GM23338 (cell line): ENCODE results near the gene POU2AF2. TPM values are rescaled to one million over a fixed set of nuclear protein-coding genes. Genes with fewer than 3 reads are reported as not detected.

ENCODE experiments used
- ATAC-seq: fragments of 200-7000 bp; cut with Tn5 transposase; 3 replicates; pipeline ENCODE4 v1.9.1; 2020
- DNase-seq: peaks from one replicate; pipeline ENCODE4 v3.0.0-alpha.2; 2015; ENCODE audit warnings: low spot score
- H2AFZ ChIP-seq: fragments of 200-600 bp; sonication (generic); 2 replicates; pipeline ENCODE4 v1.8.0; 2016; ENCODE audit warnings: antibody characterized with exemption, mild to moderate bottlenecking, moderate library complexity
- H3F3A ChIP-seq: fragments of 200-600 bp; sonication (generic); replicated peaks from 2 replicates; pipeline ENCODE4 v1.8.0; 2017; ENCODE audit warnings: antibody characterized with exemption, mixed run types, low read depth
- H3K27ac ChIP-seq: fragments of 200-600 bp; sonication (generic); 2 replicates; pipeline ENCODE4 v1.6.1; 2016; ENCODE audit warnings: low read depth
- H3K27me3 ChIP-seq: fragments of 200-600 bp; sonication (generic); 2 replicates; pipeline ENCODE4 v1.8.0; 2016; ENCODE audit warnings: mild to moderate bottlenecking, mixed run types, moderate library complexity; ENCODE audit not compliant: insufficient read depth
- H3K36me3 ChIP-seq: fragments of 200-600 bp; sonication (generic); 2 replicates; pipeline ENCODE4 v1.8.0; 2016; ENCODE audit warnings: mild to moderate bottlenecking; ENCODE audit not compliant: insufficient read depth
- H3K4me1 ChIP-seq: fragments of 200-600 bp; sonication (generic); 2 replicates; pipeline ENCODE4 v1.8.0; 2016; ENCODE audit warnings: mild to moderate bottlenecking, moderate library complexity; ENCODE audit not compliant: insufficient read depth
- H3K4me2 ChIP-seq: fragments of 200-600 bp; sonication (generic); 2 replicates; pipeline ENCODE4 v1.7.1; 2017; ENCODE audit warnings: mixed run types
- H3K4me3 ChIP-seq: fragments of 200-600 bp; sonication (generic); 2 replicates; pipeline ENCODE4 v1.6.1; 2016; ENCODE audit warnings: mixed run types
- H3K79me2 ChIP-seq: fragments of 200-600 bp; sonication (generic); replicated peaks from 2 replicates; pipeline ENCODE4 v1.8.0; 2017; ENCODE audit warnings: mild to moderate bottlenecking; ENCODE audit not compliant: insufficient read depth
- H3K9me2 ChIP-seq: fragments of 200-600 bp; sonication (generic); 2 replicates; pipeline ENCODE4 v1.8.0; 2017; ENCODE audit not compliant: insufficient read depth
- H4K20me1 ChIP-seq: fragments of 200-600 bp; sonication (generic); replicated peaks from 2 replicates; pipeline ENCODE4 v1.8.0; 2017; ENCODE audit warnings: mild to moderate bottlenecking; ENCODE audit not compliant: insufficient read depth
- H3K27ac Mint-ChIP-seq: 2 replicates; pipeline ENCODE4 v1.8.0; 2020; ENCODE audit warnings: inconsistent platforms, mild to moderate bottlenecking, moderate library complexity, mixed read lengths
- H3K27me3 Mint-ChIP-seq: 3 replicates; pipeline ENCODE4 v1.8.0; 2022; ENCODE audit warnings: low read depth, mild to moderate bottlenecking, moderate library complexity, mixed read lengths, inconsistent platforms; ENCODE audit not compliant: insufficient read depth, poor library complexity
- H3K36me3 Mint-ChIP-seq: 3 replicates; pipeline ENCODE4 v1.8.0; 2021; ENCODE audit warnings: low read depth, mild to moderate bottlenecking, inconsistent platforms, moderate library complexity, mixed read lengths
- H3K4me1 Mint-ChIP-seq: 3 replicates; pipeline ENCODE4 v1.8.0; 2020; ENCODE audit warnings: mild to moderate bottlenecking, inconsistent platforms, mixed read lengths
- H3K4me3 Mint-ChIP-seq: 3 replicates; pipeline ENCODE4 v1.8.0; 2021; ENCODE audit warnings: moderate library complexity, mild to moderate bottlenecking, inconsistent platforms, mixed read lengths
- H3K9me3 Mint-ChIP-seq: 3 replicates; pipeline ENCODE4 v1.8.0; 2020; ENCODE audit warnings: moderate library complexity, mild to moderate bottlenecking, inconsistent platforms, mixed read lengths
- CREB1 ChIP-seq: fragments of 250-450 bp; sonication (Bioruptor Pico); IDR thresholded peaks from 2 replicates; pipeline ENCODE4 v1.5.0; 2020; ENCODE audit warnings: low read depth, mild to moderate bottlenecking, moderate library complexity
- CTCF ChIP-seq, 2 experiments: fragments of 200-600 bp in 1 of 2; sonication (generic) in 1 of 2; conservative IDR thresholded peaks; 2 replicates each; pipeline versions ENCODE4 v1.5.1 to v1.6.1; 2016 to 2017; ENCODE audit warnings: antibody characterized with exemption in 2 of 2, low read depth in 2 of 2, mild to moderate bottlenecking in 2 of 2, moderate library complexity in 1 of 2
- ETS1 ChIP-seq: IDR thresholded peaks from 2 replicates; pipeline ENCODE4 v1.6.1; 2016; ENCODE audit warnings: antibody characterized with exemption
- EZH2phosphoT487 ChIP-seq: fragments of 200-600 bp; sonication (generic); IDR thresholded peaks from one replicate; pipeline ENCODE4 v1.8.1; 2018; ENCODE audit warnings: antibody characterized with exemption; ENCODE audit not compliant: unreplicated experiment
- JUNB ChIP-seq: IDR thresholded peaks from one replicate; pipeline ENCODE4 v1.6.1; 2016; ENCODE audit warnings: antibody characterized with exemption; ENCODE audit not compliant: unreplicated experiment
- NANOG ChIP-seq: IDR thresholded peaks from 2 replicates; pipeline ENCODE4 v1.6.1; 2016; ENCODE audit warnings: antibody characterized with exemption, borderline replicate concordance
- POLR2AphosphoS5 ChIP-seq: IDR thresholded peaks from 2 replicates; pipeline ENCODE4 v1.6.1; 2016; ENCODE audit warnings: antibody characterized with exemption, low read depth
- REST ChIP-seq: IDR thresholded peaks from one replicate; pipeline ENCODE4 v1.6.1; 2018; ENCODE audit warnings: antibody characterized with exemption; ENCODE audit not compliant: unreplicated experiment
- STAT1 ChIP-seq: IDR thresholded peaks from one replicate; pipeline ENCODE4 v1.6.1; 2016; ENCODE audit warnings: antibody characterized with exemption; ENCODE audit not compliant: unreplicated experiment
- ZNF114 ChIP-seq: fragments of 250-450 bp; sonication (Bioruptor Pico); IDR thresholded peaks from 2 replicates; pipeline ENCODE4 v1.5.0; 2020; ENCODE audit warnings: mild to moderate bottlenecking, moderate library complexity
- ZNF331 ChIP-seq: fragments of 250-450 bp; sonication (Bioruptor Pico); IDR thresholded peaks from 2 replicates; pipeline ENCODE4 v1.5.0; 2020; ENCODE audit warnings: low read depth, mild to moderate bottlenecking, moderate library complexity
- polyA plus RNA-seq: library from polyadenylated mRNA; unstranded; fragments of >200 nt; fragmentation: Nextera tagmentation; extraction: Ambion mirVana; gene quantifications from 2 replicates; pipeline ENCODE4 v1.2.1, GENCODE V29; 2016
- total RNA-seq: library from RNA; depleted of rRNA; stranded (reverse); fragments of >200 nt; shearing (Covaris generic); gene quantifications from 2 replicates; pipeline ENCODE4 v1.2.3, GENCODE V29; 2014

Gene POU2AF2
- total and polyA plus RNA-seq, 2 experiments from 2014 or later = not detected

GRCh38 chr11:111299101-111300026, 53.8 kb downstream of the POU2AF2 start:
- no peak overlapping the region for H3K27ac ChIP-seq
- DNase-seq (peak; percentile 75), ATAC-seq (peak; percentile 63)
- Mint-ChIP-seq H3K4me1 (peaks cover 31% of the 10 kb centered on the region), H3K27me3 (peaks cover 31% of the 10 kb centered on the region), H3K4me3 (peak overlapping the region; percentile 76), H3K9me3 (no peaks in the 10 kb centered on the region), H3K36me3 (no peaks in the 10 kb centered on the region; the same call in 2 of the 3 replicates), H3K27ac (no peak overlapping the region)
- H3K9me2 ChIP-seq = no peaks in the 10 kb centered on the region
- peak overlapping the region; percentile 97 for H2AFZ ChIP-seq
- H3K4me2 ChIP-seq = peak overlapping the region; percentile 85
- peak overlapping the region; percentile 88 for H3K4me3 ChIP-seq
- H4K20me1 ChIP-seq = no peaks in the 10 kb centered on the region
- peaks cover 35% of the 10 kb centered on the region for H3K27me3 ChIP-seq
- peaks cover 22% of the 10 kb centered on the region for H3K4me1 ChIP-seq
- no peaks in the 10 kb centered on the region for H3K36me3 ChIP-seq
- TF ChIP-seq NANOG (no peak), REST (no peak), CTCF (conservative IDR thresholded peaks at IDR 0.05; ENCODE audit: low read depth in 2 of 2) (peak; percentile 35 to 45; a peak in 3 of 4 replicates), JUNB (no peak), STAT1 (no peak), ZNF114 (CRISPR knock-in tag) (no peak), ETS1 (no peak), CREB1 (no peak), EZH2phosphoT487 (no peak), ZNF331 (CRISPR knock-in tag) (no peak), POLR2AphosphoS5 (peak; percentile 53; the same call in 1 of the 2 replicates)
- H3K79me2 ChIP-seq = no peaks in the 10 kb centered on the region
- H3F3A ChIP-seq = 0 out of 2 replicates have a peak, but pooled peaks cover 5% of the 10 kb centered on the region
